OCI-LY1 (cell line): ENCODE measurements around the gene SLC9A9.

ENCODE experiments used
- CTCF ChIP-seq: fragments of 200-600 bp; sonication (generic), shearing (Covaris generic); IDR thresholded peaks from 2 replicates; pipeline ENCODE4 v1.5.1; 2017; ENCODE audit warnings: mild to moderate bottlenecking, antibody characterized with exemption, low read length, moderate library complexity, mixed read lengths
- EZH2 ChIP-seq: fragments of 200-600 bp; sonication (generic), shearing (Covaris generic); IDR thresholded peaks from 2 replicates; pipeline ENCODE4 v1.8.0; 2017; ENCODE audit warnings: borderline replicate concordance, mixed run types, mild to moderate bottlenecking, antibody characterized with exemption, low read length, moderate library complexity, mixed read lengths

GRCh38 chr3:143363949-143364348 is 484.3 kb downstream of the SLC9A9 start:
- no peak for TF ChIP-seq CTCF
- no peak for TF ChIP-seq EZH2
